Karpas-422 (cell line): ENCODE measurements around the gene ZFHX3. TPM values are rescaled to one million over a fixed set of nuclear protein-coding genes. Genes with fewer than 3 reads are reported as not detected.

ENCODE experiments used
- DNase-seq: peaks from one replicate; pipeline ENCODE4 v3.0.0-alpha.2; 2015
- H2AFZ ChIP-seq: fragments of 200-600 bp; sonication (generic); 2 replicates; pipeline ENCODE4 v1.6.1; 2014; ENCODE audit warnings: antibody characterized with exemption, low read length, mixed read lengths
- H3K27ac ChIP-seq: fragments of 200-600 bp; sonication (generic); 2 replicates; pipeline ENCODE4 v1.5.1; 2014; ENCODE audit warnings: mild to moderate bottlenecking, low read length, moderate library complexity
- H3K27me3 ChIP-seq: fragments of 200-600 bp; sonication (generic); 2 replicates; pipeline ENCODE4 v1.6.1; 2014; ENCODE audit warnings: low read length, mixed read lengths
- H3K36me3 ChIP-seq: fragments of 200-600 bp; sonication (generic); 2 replicates; pipeline ENCODE4 v1.6.1; 2014; ENCODE audit warnings: low read length, mixed read lengths; ENCODE audit not compliant: insufficient read depth
- H3K4me1 ChIP-seq: fragments of 200-600 bp; sonication (generic); 2 replicates; pipeline ENCODE4 v1.6.1; 2014; ENCODE audit warnings: mild to moderate bottlenecking, low read length, mixed read lengths
- H3K4me2 ChIP-seq: fragments of 200-600 bp; sonication (generic); 2 replicates; pipeline ENCODE4 v1.6.1; 2014; ENCODE audit warnings: low read length, low read depth, mild to moderate bottlenecking; ENCODE audit not compliant: poor library complexity, severe bottlenecking
- H3K4me3 ChIP-seq: fragments of 200-600 bp; sonication (generic); 2 replicates; pipeline ENCODE4 v1.5.1; 2014; ENCODE audit warnings: mild to moderate bottlenecking, antibody characterized with exemption, low read length, mixed read lengths
- H3K79me2 ChIP-seq: fragments of 200-600 bp; sonication (generic); 2 replicates; pipeline ENCODE4 v1.6.1; 2014; ENCODE audit warnings: mild to moderate bottlenecking, low read length, mixed read lengths
- H3K9ac ChIP-seq: fragments of 200-600 bp; sonication (generic); 2 replicates; pipeline ENCODE4 v1.6.0; 2014; ENCODE audit warnings: low read length
- H3K9me2 ChIP-seq: fragments of 200-600 bp; sonication (generic), shearing (Covaris generic); replicated peaks from 2 replicates; pipeline ENCODE4 v1.6.0; 2014; ENCODE audit warnings: mild to moderate bottlenecking, low read length, moderate library complexity; ENCODE audit not compliant: insufficient read depth
- H3K9me3 ChIP-seq: fragments of 300-700, 200-600 bp; sonication (generic); 2 replicates; pipeline ENCODE4 v1.6.1; 2014; ENCODE audit warnings: low read length, mixed read lengths
- H4K20me1 ChIP-seq: fragments of 200-600 bp; sonication (generic); 2 replicates; pipeline ENCODE4 v1.6.1; 2014; ENCODE audit warnings: mild to moderate bottlenecking, antibody characterized with exemption, low read length, low read depth; ENCODE audit not compliant: insufficient read depth
- total RNA-seq: library from RNA; depleted of rRNA; stranded (reverse); fragments of >200 nt; shearing (Covaris generic); gene quantifications from 2 replicates; pipeline ENCODE4 v1.2.3, GENCODE V29; 2014; ENCODE audit warnings: low replicate concordance

The ZFHX3 gene
- total RNA-seq, 1 experiment from 2014 or later, result 0.67 TPM

DNA sequence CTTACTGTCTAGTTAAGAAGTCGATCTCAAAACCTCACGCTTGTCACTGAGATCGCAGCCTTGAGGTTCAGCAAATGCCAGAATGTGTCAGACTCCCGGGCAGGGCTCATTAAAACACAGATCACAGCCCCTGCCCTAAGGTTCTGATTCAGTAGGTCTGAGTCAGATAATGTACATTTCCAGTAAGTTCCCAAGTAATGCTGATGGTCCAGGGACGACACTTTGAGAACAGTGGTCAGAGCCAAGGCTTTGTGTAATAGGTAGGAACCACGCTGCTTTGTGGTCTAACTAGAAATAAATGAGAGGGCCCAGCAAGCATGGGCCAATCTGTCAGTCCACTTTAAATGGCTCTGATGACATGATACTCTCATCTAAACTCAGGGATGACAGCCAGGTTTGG is 228.6 kb downstream of the ZFHX3 start:
- Histone ChIP-seq H3K9ac (no peak overlapping the region), H3K9me3 (no peaks in the 10 kb centered on the region), H2AFZ (no peak overlapping the region), H3K27me3 (no peaks in the 10 kb centered on the region), H3K4me3 (no peak overlapping the region), H3K4me1 (no peaks in the 10 kb centered on the region), H3K4me2 (no peak overlapping the region), H3K79me2 (no peaks in the 10 kb centered on the region), H3K27ac (no peak overlapping the region), H3K36me3 (no peaks in the 10 kb centered on the region), H3K9me2 (no peaks in the 10 kb centered on the region), H4K20me1 (no peaks in the 10 kb centered on the region)
- DNase-seq, result no peak

DNA sequence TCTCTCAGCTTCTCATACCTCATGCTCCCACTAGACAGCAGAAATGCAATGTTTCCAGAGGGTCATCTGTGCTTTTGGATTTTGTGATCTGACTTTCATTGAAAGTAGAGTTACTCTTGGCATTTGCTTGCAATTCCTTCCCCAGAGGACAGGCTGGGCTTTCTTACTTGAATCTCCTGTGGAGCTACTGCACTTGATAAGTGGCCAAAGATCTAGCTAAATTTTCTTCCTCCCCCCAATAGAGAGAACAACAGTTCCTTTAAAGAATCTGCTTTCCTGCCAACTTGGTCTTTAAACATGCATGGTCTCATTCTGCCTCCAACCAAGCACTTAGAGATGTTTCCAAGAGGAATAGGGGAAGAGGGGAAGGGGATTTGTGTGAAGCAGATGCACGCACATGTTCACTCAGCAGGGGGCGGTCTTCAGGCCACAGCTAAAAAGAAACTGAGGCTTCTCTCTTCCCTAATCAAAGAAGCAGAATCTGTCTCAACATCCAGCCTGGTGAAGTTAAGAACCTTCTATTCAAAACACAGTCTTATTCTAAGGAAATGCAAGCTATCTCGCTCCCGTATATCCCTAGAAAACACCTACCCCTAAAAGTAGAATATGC is 229.6 kb downstream of the ZFHX3 start:
- no peaks in the 10 kb centered on the region for H4K20me1 ChIP-seq
- H3K9me3 ChIP-seq, result no peaks in the 10 kb centered on the region
- no peaks in the 10 kb centered on the region for H3K27me3 ChIP-seq
- H3K4me1 ChIP-seq, result no peaks in the 10 kb centered on the region
- H3K9ac ChIP-seq, result no peak overlapping the region
- H3K4me2 ChIP-seq, result no peak overlapping the region
- no peak overlapping the region for H3K4me3 ChIP-seq
- H3K79me2 ChIP-seq, result no peaks in the 10 kb centered on the region
- no peak overlapping the region for H3K27ac ChIP-seq
- no peak for DNase-seq
- no peaks in the 10 kb centered on the region for H3K9me2 ChIP-seq
- H3K36me3 ChIP-seq, result no peaks in the 10 kb centered on the region
- H2AFZ ChIP-seq, result no peak overlapping the region

DNA sequence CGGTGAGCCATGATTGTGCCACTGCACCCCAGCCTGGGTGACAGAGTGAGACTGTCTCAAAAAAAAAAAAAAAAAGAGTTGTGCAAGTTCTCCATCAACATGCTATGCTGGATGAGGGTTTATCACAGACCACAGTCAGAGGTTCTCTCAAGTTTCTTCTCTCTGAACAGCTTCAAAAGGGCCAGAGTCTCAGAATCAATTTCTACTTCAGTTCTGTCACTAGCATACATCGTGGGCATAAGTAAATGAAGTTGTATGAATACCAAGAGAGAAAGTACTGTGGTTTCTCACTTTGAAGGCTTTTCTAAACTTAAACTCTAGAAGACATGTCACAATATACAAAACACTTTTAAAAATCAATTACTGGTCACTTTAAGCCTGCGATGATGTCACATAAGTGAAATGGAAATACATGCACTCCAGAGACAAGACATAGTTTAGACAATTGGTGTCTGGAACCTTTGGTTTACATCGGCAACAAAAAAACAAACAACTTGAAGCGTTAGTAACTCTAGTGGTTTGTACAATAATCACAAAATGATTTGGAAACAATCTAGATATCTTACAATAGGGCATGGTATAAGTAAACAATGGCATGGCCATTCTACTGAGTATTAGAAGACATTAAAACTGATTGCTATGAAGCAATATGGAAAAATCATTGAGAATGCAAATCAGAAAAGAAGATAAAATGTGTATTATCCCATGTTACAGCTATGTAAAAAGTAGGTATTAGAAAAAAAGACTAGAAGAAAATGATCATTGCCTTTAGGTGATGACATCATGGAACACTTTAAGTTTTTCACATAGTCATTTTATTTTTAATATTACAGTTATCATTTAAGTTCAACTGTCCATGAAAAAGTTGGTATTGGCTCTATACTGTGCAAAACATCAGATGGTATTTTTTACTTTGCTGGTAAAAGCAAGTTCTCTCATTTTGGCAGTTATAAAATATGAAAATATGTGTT is 232.3 kb downstream of the ZFHX3 start:
- no peak for DNase-seq
- Histone ChIP-seq H3K36me3 (no peaks in the 10 kb centered on the region), H3K79me2 (no peaks in the 10 kb centered on the region), H3K9ac (no peak overlapping the region), H4K20me1 (no peaks in the 10 kb centered on the region), H3K9me3 (no peaks in the 10 kb centered on the region), H3K9me2 (no peaks in the 10 kb centered on the region), H3K4me1 (no peaks in the 10 kb centered on the region), H3K27me3 (no peaks in the 10 kb centered on the region), H3K4me2 (no peak overlapping the region), H3K4me3 (no peak overlapping the region), H3K27ac (no peak overlapping the region), H2AFZ (no peak overlapping the region)

DNA sequence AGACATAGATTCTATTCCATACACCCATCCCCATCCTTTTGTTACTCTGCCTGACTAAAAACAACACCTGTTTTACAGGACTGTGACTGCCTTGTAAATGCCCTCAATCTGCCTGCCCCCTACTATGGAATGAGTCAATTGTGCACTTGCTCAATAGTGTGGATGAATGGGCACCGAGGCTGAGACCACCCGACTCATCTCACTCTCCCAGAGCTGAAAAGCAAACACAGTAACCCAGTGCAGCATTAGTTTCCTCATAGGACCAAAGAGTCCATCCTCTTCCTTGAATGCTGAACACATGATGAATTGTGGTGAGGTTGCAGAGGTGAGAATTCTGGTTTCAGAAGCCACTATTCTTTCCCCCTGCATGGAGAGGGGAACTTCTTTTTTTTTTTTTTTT is 233.7 kb downstream of the ZFHX3 start:
- H3K79me2 ChIP-seq, result no peaks in the 10 kb centered on the region
- no peaks in the 10 kb centered on the region for H3K27me3 ChIP-seq
- H3K9ac ChIP-seq, result no peak overlapping the region
- no peaks in the 10 kb centered on the region for H3K9me2 ChIP-seq
- no peak overlapping the region for H3K4me2 ChIP-seq
- no peak for DNase-seq
- no peaks in the 10 kb centered on the region for H3K4me1 ChIP-seq
- H4K20me1 ChIP-seq, result no peaks in the 10 kb centered on the region
- no peaks in the 10 kb centered on the region for H3K9me3 ChIP-seq
- no peak overlapping the region for H3K27ac ChIP-seq
- no peaks in the 10 kb centered on the region for H3K36me3 ChIP-seq
- H2AFZ ChIP-seq, result no peak overlapping the region
- no peak overlapping the region for H3K4me3 ChIP-seq

DNA sequence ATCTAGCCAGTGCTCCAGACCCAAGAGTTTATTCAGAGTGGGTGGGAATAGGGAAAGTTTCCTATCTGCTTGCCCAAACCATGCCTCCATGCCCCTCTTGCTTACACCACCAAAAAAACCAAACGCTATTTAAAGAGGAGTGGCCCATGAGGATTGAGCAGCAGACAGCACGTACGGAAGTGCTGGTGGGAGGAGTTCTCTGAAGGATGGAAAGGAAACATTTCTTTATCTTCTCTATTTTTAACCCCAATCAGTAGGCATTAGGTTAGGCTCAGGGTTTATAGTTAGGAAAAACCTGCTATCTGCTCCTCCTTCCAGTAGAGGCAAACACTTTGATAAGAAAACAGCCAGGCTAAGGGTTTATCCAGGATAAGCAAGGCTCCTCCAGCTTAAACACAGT is 235.3 kb downstream of the ZFHX3 start:
- Histone ChIP-seq H3K9ac (no peak overlapping the region), H2AFZ (no peak overlapping the region), H3K27ac (no peak overlapping the region)

DNA sequence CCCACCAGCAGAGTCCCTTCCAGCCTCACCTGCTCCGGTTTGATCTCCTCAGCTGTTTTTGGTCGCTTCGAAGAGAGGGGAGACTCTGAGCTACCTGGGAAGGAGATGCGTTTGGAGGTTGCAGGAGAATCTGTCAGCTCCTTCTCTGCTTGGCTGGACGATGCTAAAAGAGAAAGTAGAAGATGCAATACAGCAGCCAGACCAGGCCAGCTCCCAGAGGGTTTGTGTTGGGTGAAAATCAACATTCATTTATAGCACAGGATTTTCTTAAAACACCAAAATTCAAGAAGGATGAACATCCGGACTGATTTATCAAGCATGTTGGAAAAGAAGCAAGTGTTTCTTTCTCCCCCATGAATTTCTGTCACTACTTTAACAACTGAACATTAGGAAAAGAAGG is 236.1 kb downstream of the ZFHX3 start:
- Histone ChIP-seq H3K4me2 (no peak overlapping the region), H3K4me3 (no peak overlapping the region), H3K79me2 (no peaks in the 10 kb centered on the region), H3K36me3 (no peaks in the 10 kb centered on the region), H3K9me2 (no peaks in the 10 kb centered on the region), H2AFZ (no peak overlapping the region), H3K27ac (no peak overlapping the region), H3K4me1 (no peaks in the 10 kb centered on the region), H3K9ac (no peak overlapping the region), H4K20me1 (no peaks in the 10 kb centered on the region), H3K9me3 (no peaks in the 10 kb centered on the region), H3K27me3 (no peaks in the 10 kb centered on the region)
- no peak for DNase-seq

More for the DNA sequence above, 235.3 kb downstream of the ZFHX3 start:
- H3K27me3 ChIP-seq, result no peaks in the 10 kb centered on the region
- H3K9me2 ChIP-seq, result no peaks in the 10 kb centered on the region
- H3K4me1 ChIP-seq, result no peaks in the 10 kb centered on the region
- no peak overlapping the region for H3K4me3 ChIP-seq
- H3K79me2 ChIP-seq, result no peaks in the 10 kb centered on the region
- H4K20me1 ChIP-seq, result no peaks in the 10 kb centered on the region
- DNase-seq, result no peak
- no peaks in the 10 kb centered on the region for H3K9me3 ChIP-seq
- no peaks in the 10 kb centered on the region for H3K36me3 ChIP-seq
- H3K4me2 ChIP-seq, result no peak overlapping the region

DNA sequence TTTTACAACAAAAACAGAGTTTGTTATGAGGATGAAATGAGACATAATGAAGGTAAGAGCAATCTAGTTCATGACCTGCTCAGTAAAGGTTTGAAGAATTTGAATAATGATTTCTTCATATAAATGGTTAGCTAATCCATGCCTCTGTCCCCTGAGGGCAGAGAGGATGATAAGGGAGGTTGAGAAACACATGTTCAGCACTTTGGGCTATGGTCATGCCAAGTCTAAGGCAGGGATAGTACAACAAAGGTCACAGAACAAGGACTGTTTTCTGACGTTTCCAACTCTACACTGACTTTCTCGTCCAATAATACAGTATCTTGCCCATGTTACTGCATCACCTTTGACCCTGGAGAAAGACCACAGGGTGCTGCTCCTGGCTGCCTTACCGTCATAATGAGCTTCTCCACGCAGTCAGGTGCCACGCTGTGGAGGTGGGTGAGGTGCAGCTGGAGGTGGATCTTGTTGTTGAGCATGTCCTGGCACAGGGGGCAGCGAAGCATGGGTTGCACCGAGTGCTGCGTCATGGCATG is 236.7 kb downstream of the ZFHX3 start:
- no peak for DNase-seq
- no peak overlapping the region for H3K4me2 ChIP-seq
- no peak overlapping the region for H3K4me3 ChIP-seq
- H4K20me1 ChIP-seq, result no peaks in the 10 kb centered on the region
- no peak overlapping the region for H3K27ac ChIP-seq
- H3K79me2 ChIP-seq, result no peaks in the 10 kb centered on the region
- no peaks in the 10 kb centered on the region for H3K9me3 ChIP-seq
- H3K9ac ChIP-seq, result no peak overlapping the region
- H3K27me3 ChIP-seq, result no peaks in the 10 kb centered on the region
- no peaks in the 10 kb centered on the region for H3K4me1 ChIP-seq
- H3K9me2 ChIP-seq, result no peaks in the 10 kb centered on the region
- no peaks in the 10 kb centered on the region for H3K36me3 ChIP-seq
- H2AFZ ChIP-seq, result no peak overlapping the region

DNA sequence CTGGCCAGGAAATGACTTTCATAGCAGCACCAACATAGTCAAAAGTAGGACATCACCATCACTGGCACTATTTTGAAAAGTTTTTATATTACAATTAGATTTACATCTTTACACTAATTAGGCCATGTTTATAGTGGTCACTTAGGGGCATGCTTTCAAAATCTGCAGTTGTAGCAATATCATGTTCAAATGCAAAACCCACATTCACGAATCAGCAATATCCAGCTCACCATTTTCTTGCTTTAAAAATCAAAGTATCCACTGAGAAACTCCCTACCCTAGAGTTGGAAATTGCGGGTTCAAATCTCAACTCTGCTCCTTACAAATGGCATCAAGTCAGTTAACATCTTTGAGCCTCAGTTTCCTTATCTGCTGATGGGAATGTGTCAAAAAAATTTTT is 237.4 kb downstream of the ZFHX3 start:
- Histone ChIP-seq H3K4me3 (no peak overlapping the region), H3K36me3 (no peaks in the 10 kb centered on the region), H3K27me3 (no peaks in the 10 kb centered on the region), H3K79me2 (no peaks in the 10 kb centered on the region), H3K27ac (no peak overlapping the region), H3K9me2 (no peaks in the 10 kb centered on the region), H2AFZ (no peak overlapping the region), H3K9me3 (no peaks in the 10 kb centered on the region), H4K20me1 (no peaks in the 10 kb centered on the region), H3K9ac (no peak overlapping the region), H3K4me2 (no peak overlapping the region), H3K4me1 (no peaks in the 10 kb centered on the region)
- DNase-seq, result no peak
